Sciatic nerve (tissue), 2 donors: ENCODE measurements around the gene ATF6. TPM values are rescaled to one million over a fixed set of nuclear protein-coding genes. Genes with fewer than 3 reads are reported as not detected.
"Not testable (repeated sequence)": the region's sequence is repeated elsewhere in the genome, so short reads cannot be mapped to it uniquely, and the experiment has no call there.

Source experiments
- ATAC-seq: fragments of 200-7000 bp; cut with Tn5 transposase; one replicate; pipeline ENCODE4 v1.9.1; 2020; ENCODE audit warnings: mild to moderate bottlenecking, moderate library complexity
- DNase-seq: peaks from one replicate; pipeline ENCODE4 v3.0.0-alpha.2; 2020; ENCODE audit warnings: low spot score
- intact Hi-C: fragments of 100-400 bp; cut with DNase I; formaldehyde crosslinking; loops from one replicate; pipeline ENCODE4 v1.14.2; 2022
- total RNA-seq: library from RNA; stranded (reverse); fragmentation: NEBNext Ultra II Directional; extraction: Animal tissue kit (Norgen Biotek cat#: 25700); gene quantifications from one replicate; pipeline ENCODE4 v1.2.1, GENCODE V29; 2021
- donor health status: DM: no; HTN: no; CAD: no.
- donor health status: DM: no; HTN: no; CAD: no.

Gene ATF6
- total RNA-seq, 1 donor from 2014 or later, result 29.1 TPM

GRCh38 chr1:161731981-161732718, 34.0 kb upstream of the ATF6 start:
- no peak for DNase-seq
- intact Hi-C loops, result no loop called here
- ATAC-seq, result no peak

GRCh38 chr1:161733526-161733925, 32.6 kb upstream of the ATF6 start:
- intact Hi-C loops, result no loop called here
- ATAC-seq (no peak), DNase-seq (no peak)

GRCh38 chr1:161735837-161736236, 30.3 kb upstream of the ATF6 start:
- ATAC-seq (no peak), DNase-seq (no peak)
- intact Hi-C loops, result no loop called here

- DNase-seq, result no peak
- intact Hi-C loops, result no loop called here
- ATAC-seq, result no peak
These were observed 29.7 kb upstream of the ATF6 start for GRCh38 chr1:161736335-161736969.

- intact Hi-C loops, result no loop called here
- DNase-seq (no peak), ATAC-seq (no peak)
These were observed 28.5 kb upstream of the ATF6 start for GRCh38 chr1:161737625-161738024.

- intact Hi-C loops, result no loop called here
- ATAC-seq, result peak; percentile 80
- DNase-seq, result peak; percentile 65
These were observed 27.4 kb upstream of the ATF6 start for GRCh38 chr1:161738627-161739287.

- peak; percentile 55 for ATAC-seq
- intact Hi-C loops, result no loop called here
- no peak for DNase-seq
These were observed 26.1 kb upstream of the ATF6 start for GRCh38 chr1:161739865-161740566.

GRCh38 chr1:161740921-161741320, 25.2 kb upstream of the ATF6 start:
- intact Hi-C loops, result no loop called here
- ATAC-seq, result no peak
- no peak for DNase-seq

GRCh38 chr1:161743231-161743630, 22.9 kb upstream of the ATF6 start:
- intact Hi-C loops, result no loop called here
- ATAC-seq, result no peak
- DNase-seq, result no peak

- ATAC-seq, result no peak
- intact Hi-C loops, result no loop called here
- no peak for DNase-seq
These were observed 18.3 kb upstream of the ATF6 start for GRCh38 chr1:161747801-161748200.

GRCh38 chr1:161749509-161750407, 16.4 kb upstream of the ATF6 start, which contains the start of gene DUSP12:
DUSP12 (plus strand) TSS chr1:161749786; CDS start chr1:161749802, 16 bp downstream.
- ATAC-seq (peak; percentile 99), DNase-seq (peak; percentile 96)
- intact Hi-C loops, result no loop called here

- ATAC-seq, result no peak
- intact Hi-C loops, result no loop called here
- DNase-seq, result no peak
These were observed 2.5 kb upstream of the ATF6 start for GRCh38 chr1:161763522-161764098.

- DNase-seq (no peak), ATAC-seq (no peak)
- intact Hi-C loops, result no loop called here
These were observed 2.3 kb downstream of the ATF6 start for GRCh38 chr1:161768461-161768860.

GRCh38 chr1:161768986-161769672, 3.0 kb downstream of the ATF6 start:
- intact Hi-C loops, result no loop called here
- no peak for DNase-seq
- no peak for ATAC-seq

- intact Hi-C loops, ATAC-seq, DNase-seq: not testable (repeated sequence)
These were observed 3.5 kb downstream of the ATF6 start for GRCh38 chr1:161769673-161770045.

- ATAC-seq (no peak), DNase-seq (no peak)
- intact Hi-C loops, result no loop called here
These were observed 4.1 kb downstream of the ATF6 start for GRCh38 chr1:161770250-161770649.

GRCh38 chr1:161771161-161771560, 5.0 kb downstream of the ATF6 start:
- ATAC-seq (no peak), DNase-seq (no peak)
- intact Hi-C loops, result no loop called here

GRCh38 chr1:161771973-161772372, 5.9 kb downstream of the ATF6 start:
- intact Hi-C loops, result no loop called here
- ATAC-seq, result peak; percentile 40

More at GRCh38 chr1:161771973-161772372, 5.9 kb downstream of the ATF6 start:
- DNase-seq, result no peak
